ENCODE data around the gene YBX1.

The YBX1 gene

DNA sequence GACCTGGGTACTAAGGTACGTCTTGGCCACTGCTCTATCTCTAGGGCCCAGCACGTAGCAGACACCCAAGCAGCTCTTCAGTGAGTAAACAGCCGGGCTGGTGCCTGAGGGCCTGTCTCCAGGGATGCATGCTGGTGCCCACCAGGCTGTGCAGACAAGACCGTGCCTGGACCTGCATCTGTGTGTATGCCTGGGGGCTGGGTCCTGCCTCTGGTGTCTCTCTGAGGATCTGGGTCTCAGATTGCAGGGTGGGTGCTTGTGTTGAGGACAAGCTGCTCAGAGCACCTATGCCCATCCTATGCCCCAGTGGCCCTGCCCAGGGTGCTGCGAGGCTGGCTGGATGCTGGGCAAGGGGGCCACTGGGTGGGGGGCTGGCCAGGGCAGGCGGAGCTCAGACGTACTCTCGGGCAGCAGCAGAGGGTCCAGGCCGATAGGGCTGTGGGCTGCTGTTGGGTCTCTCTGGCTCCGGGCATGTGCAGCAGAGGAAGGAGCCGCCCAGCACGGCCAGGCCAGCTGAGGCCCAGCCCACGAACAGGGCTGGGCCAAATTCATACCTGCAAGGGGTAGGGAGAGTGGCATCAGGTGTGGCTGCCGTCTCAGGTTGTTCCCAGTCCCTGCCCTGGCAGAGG, 53.4 kb downstream of the YBX1 start:
- DNase-seq (ENCODE audit: low spot score): no peak

GRCh38 chr1:42736152-42736551, 53.9 kb downstream of the YBX1 start:
- peak; percentile 62 for DNase-seq (ENCODE audit: low spot score)

GRCh38 chr1:42736571-42737200, 54.5 kb downstream of the YBX1 start:
- no peak for DNase-seq (ENCODE audit: low spot score)

DNA sequence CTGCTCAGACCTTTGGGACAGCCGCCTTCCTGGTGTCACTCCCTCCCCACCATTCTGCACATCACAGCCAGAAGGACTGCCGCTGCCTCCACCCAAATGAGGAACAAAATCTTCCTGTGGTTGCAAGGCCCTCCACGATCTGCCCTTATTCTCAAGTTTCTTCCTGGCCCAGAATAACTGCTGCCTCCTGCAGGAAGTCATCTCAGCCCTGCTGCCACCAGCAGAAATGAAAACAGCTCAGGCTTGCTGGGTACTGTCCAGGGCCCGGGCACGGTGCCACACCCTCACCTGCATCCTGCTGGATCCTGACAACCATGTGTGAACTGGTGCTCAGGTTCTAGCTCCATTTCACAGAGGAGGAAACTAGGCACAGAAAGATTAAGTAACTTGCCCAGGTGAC, 55.0 kb downstream of the YBX1 start:
- no peak for DNase-seq (ENCODE audit: low spot score)

DNA sequence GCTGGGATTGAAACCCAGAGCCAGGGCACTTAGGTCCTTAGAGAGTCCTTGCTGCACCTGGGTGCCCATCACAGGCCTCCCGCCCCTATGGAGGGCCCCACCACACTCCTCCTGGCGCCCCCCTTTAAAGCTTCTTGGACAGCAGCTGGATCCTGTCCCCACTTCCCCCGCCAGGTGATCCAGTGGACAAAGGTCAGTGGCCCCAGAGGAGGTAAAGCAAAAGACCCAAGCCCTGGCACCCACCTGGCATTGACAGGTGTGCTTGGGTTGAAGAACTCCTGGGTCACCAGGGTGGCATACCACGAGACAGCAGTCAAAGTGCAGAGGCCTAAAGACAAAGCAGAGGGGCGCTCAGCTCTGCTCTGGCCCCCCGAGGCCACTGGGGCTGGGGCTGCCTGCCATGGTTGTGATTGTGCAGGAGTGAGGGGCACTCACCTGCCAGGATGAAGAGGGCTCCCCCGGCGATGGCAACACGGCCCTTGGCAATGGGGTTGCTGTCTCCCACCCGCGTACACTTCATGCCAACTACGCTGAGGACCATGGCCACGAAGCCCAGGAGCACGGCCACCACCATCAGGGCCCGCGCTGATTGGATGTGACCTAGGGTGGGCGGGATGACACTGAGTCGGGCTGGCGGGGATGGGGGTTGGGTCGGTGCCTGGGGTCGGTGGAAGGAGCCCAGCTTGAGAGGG, 55.9 kb downstream of the YBX1 start:
- no peak for DNase-seq (ENCODE audit: low spot score)

- no peak for DNase-seq (ENCODE audit: low spot score)
These were observed 56.5 kb downstream of the YBX1 start for GRCh38 chr1:42738678-42739226.

DNA sequence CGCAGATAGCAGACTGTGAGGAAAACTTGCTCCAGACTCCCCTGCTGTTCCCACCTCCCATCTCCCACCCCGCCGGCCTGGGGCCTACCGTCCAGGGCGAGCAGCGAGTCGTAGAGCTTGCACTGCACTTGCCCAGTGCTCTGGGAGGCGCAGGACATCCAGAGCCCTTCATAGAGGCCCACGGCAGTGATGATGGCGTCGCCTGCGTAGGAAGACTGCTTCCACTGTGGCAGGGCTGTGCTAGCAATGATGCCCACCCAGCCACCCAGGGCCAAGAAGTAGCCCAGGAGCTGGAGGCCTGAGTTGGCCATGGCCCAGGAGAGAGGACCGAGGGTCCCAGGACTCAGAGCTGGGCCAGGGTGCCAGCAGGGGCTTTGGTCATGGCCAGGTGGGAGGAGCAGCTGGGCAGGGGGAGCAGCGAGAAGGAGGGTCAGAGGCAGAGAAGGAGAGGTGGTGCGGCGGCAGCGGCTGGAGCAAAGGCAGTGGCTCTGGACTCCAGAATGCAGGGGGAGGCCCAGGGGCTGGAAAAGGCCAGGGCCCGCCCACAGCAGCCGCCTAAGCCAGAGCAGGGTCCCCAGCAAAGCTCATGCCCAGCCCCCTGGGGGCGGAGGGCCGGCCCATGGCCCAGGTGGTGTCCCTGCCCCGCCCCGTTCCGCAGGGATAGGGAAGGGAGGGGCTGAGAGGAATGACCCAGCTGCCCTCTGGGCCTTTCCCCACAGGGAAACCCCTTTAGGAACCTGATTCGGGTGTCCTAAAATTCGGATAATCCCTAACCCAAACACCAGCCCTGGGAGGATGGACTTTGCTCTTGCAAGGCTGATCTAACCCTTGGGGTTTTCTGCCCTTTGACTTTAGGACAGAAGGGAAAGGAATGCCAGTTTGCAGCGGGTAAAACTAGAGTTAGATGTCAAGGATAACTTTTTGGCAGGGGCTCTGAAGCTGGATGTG, 57.8 kb downstream of the YBX1 start, which contains the start of gene CLDN19:
TSS of gene CLDN19 (minus strand) at position 484 of the 948 bp plus-strand sequence. CDS start at position 311, 173 bp downstream.
- peak; percentile 65 for DNase-seq (ENCODE audit: low spot score)

- DNase-seq (ENCODE audit: low spot score): no peak
These were observed 58.8 kb downstream of the YBX1 start for GRCh38 chr1:42740851-42741580.

DNA sequence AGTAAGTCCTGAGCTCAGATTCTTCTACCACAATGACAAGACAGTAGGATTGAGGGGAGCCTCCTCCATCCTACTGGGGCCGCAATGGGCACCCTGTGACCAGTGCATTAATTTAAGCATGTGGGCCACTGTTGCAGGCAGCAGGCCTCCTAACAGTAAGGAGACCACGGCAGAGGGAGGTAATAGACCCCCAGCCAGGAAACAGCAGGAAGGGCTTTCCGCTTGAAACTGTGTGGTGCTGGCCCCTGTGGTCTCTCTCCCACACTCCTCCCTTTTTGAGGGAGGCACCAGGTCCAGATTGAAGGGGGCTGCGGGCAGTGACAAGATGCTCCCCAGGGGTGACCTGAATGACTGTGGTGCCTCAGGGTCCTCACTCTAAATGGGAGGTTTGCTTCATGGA, 59.5 kb downstream of the YBX1 start:
- no peak for DNase-seq (ENCODE audit: low spot score)

DNA sequence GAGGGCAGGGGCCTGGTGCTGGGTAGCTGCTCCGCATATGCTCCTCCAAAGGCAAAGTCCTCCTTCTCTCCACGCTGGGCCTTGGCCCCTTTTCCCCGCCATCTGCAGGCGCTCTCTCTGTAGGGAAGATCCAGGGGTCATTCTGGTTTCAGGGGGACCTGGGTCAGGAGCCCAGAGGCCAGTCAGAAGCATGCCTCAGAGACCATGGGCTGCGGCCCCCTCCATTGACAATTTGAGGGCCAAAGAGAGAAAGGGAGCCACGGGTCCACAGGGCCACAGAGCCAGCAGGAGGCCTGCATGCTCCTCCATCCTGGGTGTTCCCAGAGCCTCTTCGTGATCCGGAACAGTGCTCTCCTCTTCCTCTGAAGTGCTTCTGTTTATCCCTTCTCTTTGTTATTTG, 59.9 kb downstream of the YBX1 start:
- DNase-seq (ENCODE audit: low spot score): no peak

DNA sequence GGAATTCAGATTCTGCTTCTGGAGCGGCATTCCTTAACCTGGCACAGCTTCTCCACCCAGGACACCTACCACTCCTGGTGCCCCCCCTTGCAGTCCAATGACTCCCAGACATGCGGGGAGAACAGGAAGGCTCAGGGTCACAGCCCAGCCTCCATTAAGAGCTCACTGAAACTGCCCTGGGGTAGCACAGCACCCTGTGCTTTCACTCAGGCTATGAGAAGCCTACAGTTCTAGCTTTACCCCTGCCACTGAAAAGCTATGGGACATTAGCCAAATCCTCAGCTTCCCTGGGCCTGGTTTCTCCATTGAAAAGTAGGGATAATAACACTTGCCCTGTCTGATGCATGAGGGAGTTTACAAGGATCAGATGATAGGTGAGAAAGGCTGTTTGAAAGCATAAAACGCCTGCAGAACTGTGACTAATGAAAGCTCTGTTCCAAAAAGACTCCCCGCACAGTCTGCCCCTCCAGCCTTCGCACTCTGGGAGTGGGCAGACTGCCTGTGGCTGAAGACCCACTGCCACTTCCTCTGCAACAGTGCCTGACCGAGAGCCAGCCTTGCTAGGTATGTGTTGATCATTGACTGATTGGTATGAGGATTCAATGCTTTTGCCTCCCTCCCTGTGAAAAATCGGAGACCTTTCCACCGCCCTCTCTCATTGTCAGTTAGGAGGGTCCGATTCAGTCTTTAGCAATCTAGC, 60.5 kb downstream of the YBX1 start:
- no peak for DNase-seq (ENCODE audit: low spot score)

- DNase-seq (ENCODE audit: low spot score): no peak
These were observed 61.3 kb downstream of the YBX1 start for GRCh38 chr1:42743317-42744147.

DNA sequence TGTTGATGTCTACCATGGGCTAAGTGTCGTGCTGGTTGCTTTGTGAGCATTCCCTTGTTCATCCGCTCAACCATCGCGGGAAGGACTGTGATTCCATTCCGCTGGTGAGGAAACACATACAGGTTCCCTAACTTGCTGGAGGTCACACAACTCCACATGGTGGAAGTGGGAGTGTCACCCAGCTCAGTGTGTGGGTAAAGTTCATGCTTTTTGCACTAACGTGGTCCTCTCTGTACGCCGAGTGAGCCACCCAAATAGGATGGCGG, 61.9 kb downstream of the YBX1 start:
- DNase-seq (ENCODE audit: low spot score): no peak

- DNase-seq (ENCODE audit: low spot score): no peak
These were observed 63.6 kb downstream of the YBX1 start for GRCh38 chr1:42745851-42746250.

- no peak for DNase-seq (ENCODE audit: low spot score)
These were observed 64.4 kb downstream of the YBX1 start for GRCh38 chr1:42746436-42747105.

GRCh38 chr1:42747125-42747524, 64.9 kb downstream of the YBX1 start:
- peak; percentile 57 for DNase-seq (ENCODE audit: low spot score)

- no peak for DNase-seq (ENCODE audit: low spot score)
These were observed 65.8 kb downstream of the YBX1 start for GRCh38 chr1:42748021-42748420.

GRCh38 chr1:42748461-42749410, 66.5 kb downstream of the YBX1 start:
- no peak for DNase-seq (ENCODE audit: low spot score)

All from HuH-7.5 (cell line).